PC-3 (cell line): ENCODE measurements around the gene ARID3C.

Experiments used
- CTCF ChIP-seq: fragments of 300-600 bp; sonication (generic); conservative IDR thresholded peaks from 2 replicates; pipeline ENCODE4 v1.5.1; 2017; ENCODE audit warnings: antibody characterized with exemption, low read depth, mild to moderate bottlenecking, low read length
- EZH2phosphoT487 ChIP-seq: fragments of 300-600 bp; sonication (generic); IDR thresholded peaks from 2 replicates; pipeline ENCODE4 v1.6.1; 2018; ENCODE audit warnings: mild to moderate bottlenecking, antibody characterized with exemption, low read length, borderline replicate concordance

DNA sequence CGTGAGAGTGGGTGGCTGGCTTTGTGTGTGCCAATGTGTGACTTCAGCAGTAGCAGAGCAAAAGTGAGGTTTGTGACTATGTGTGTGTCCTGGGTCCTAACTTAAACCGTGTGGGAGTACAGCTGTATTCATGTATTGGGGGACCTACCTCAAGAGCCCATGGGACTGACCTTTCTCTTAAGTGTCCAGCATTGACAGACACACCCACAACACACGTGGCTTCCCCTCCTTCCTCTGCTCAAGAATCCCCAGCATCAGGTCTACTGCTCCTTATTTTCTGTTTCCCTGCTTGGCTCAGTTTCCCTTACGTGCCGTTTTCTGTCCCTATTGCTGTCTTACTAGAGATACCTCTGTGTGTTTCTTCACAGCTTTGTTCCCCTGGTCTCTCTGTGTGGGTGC is 23.7 kb upstream of the ARID3C start:
- no peak for TF ChIP-seq CTCF
- no peak for TF ChIP-seq EZH2phosphoT487
